Glutamatergic neuron (in vitro differentiated cells): ENCODE results near the gene OR5A2. TPM values are rescaled to one million over a fixed set of nuclear protein-coding genes. Genes with fewer than 3 reads are reported as not detected.

Experiments used
- DNase-seq: peaks from one replicate; pipeline ENCODE4 v3.0.0; 2022
- H3K27ac Mint-ChIP-seq: one replicate; pipeline ENCODE4 v1.8.0; 2020; ENCODE audit warnings: mild to moderate bottlenecking, mixed read lengths, inconsistent platforms; ENCODE audit not compliant: unreplicated experiment
- H3K27me3 Mint-ChIP-seq: one replicate; pipeline ENCODE4 v1.8.0; 2020; ENCODE audit warnings: mild to moderate bottlenecking, moderate library complexity, mixed read lengths, inconsistent platforms; ENCODE audit not compliant: unreplicated experiment
- H3K36me3 Mint-ChIP-seq: one replicate; pipeline ENCODE4 v1.8.0; 2020; ENCODE audit warnings: mild to moderate bottlenecking, mixed read lengths, inconsistent platforms; ENCODE audit not compliant: unreplicated experiment
- H3K4me1 Mint-ChIP-seq: one replicate; pipeline ENCODE4 v1.8.0; 2020; ENCODE audit warnings: mild to moderate bottlenecking, low read depth, mixed read lengths, inconsistent platforms; ENCODE audit not compliant: unreplicated experiment
- H3K4me3 Mint-ChIP-seq: one replicate; pipeline ENCODE4 v1.8.0; 2020; ENCODE audit warnings: mild to moderate bottlenecking, mixed read lengths, inconsistent platforms; ENCODE audit not compliant: unreplicated experiment
- H3K9me3 Mint-ChIP-seq: one replicate; pipeline ENCODE4 v1.8.0; 2020; ENCODE audit warnings: mild to moderate bottlenecking, moderate library complexity, mixed read lengths, inconsistent platforms; ENCODE audit not compliant: unreplicated experiment
- total RNA-seq: library from RNA; stranded (reverse); fragmentation: NEBNext Ultra II Directional; extraction: Animal tissue kit (Norgen Biotek cat#: 25700); gene quantifications from one replicate; pipeline ENCODE4 v1.2.1, GENCODE V29; 2021; ENCODE audit not compliant: unreplicated experiment
- TF ChIP-seq, protein P1 (sequence below): fragments of 200-600 bp; sonication (generic); IDR thresholded peaks from one replicate; pipeline ENCODE4 v1.5.0; 2021; ENCODE audit not compliant: partially characterized antibody, unreplicated experiment

The OR5A2 gene
- total RNA-seq, 1 donor from 2014 or later, result not detected

DNA sequence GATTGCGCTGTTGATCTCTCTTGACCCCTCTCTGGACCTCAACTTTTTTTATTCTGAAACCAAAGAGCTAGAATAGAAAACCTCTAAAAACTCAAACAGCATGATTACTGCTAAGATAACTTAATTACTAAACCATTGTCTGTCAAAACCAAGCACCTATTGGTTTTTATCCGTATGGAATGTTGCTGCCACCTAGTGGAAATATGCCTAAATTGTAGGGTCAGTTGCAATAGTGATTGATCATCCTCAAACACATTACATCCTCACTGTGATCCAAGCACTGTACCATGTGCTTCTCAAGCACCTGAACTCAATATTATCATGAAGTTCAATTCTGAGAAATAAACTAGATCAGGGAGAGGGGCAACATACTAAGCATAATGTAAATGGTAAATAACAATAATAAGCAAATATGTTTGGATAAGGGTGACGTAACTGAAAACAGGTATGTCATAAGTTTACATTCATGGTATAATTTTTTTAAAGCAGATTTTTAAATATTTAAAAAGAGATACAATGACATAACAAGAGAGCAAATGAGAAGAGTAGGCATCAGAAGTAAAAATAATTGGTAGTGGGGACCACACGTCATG lies 3.8 kb upstream of the OR5A2 start:
- peaks cover under 1% of the 10 kb centered on the region for H3K9me3 Mint-ChIP-seq
- peaks cover 14% of the 10 kb centered on the region for H3K4me1 Mint-ChIP-seq
- H3K36me3 Mint-ChIP-seq, result no peaks in the 10 kb centered on the region
- H3K4me3 Mint-ChIP-seq, result no peak overlapping the region
- no peak for DNase-seq
- no peaks in the 10 kb centered on the region for H3K27me3 Mint-ChIP-seq
- H3K27ac Mint-ChIP-seq, result no peak overlapping the region
- TF ChIP-seq, protein P1, sequence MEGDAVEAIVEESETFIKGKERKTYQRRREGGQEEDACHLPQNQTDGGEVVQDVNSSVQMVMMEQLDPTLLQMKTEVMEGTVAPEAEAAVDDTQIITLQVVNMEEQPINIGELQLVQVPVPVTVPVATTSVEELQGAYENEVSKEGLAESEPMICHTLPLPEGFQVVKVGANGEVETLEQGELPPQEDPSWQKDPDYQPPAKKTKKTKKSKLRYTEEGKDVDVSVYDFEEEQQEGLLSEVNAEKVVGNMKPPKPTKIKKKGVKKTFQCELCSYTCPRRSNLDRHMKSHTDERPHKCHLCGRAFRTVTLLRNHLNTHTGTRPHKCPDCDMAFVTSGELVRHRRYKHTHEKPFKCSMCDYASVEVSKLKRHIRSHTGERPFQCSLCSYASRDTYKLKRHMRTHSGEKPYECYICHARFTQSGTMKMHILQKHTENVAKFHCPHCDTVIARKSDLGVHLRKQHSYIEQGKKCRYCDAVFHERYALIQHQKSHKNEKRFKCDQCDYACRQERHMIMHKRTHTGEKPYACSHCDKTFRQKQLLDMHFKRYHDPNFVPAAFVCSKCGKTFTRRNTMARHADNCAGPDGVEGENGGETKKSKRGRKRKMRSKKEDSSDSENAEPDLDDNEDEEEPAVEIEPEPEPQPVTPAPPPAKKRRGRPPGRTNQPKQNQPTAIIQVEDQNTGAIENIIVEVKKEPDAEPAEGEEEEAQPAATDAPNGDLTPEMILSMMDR, result peak; percentile 91

DNA sequence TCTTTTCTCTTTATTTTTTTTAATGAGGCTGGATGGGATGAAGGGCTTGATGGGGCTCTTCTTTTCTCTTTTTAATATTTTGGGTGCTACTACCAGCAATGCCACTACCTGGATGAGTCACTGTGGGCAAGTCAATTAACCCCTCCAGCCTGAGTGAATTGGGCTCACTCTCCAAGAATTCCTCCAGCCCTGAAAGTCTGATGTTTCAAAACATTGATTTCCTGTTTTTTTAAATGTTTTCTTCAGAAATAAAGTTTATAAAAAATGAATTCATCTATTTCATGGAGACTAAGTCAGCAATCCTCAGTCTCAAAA lies 812 bp upstream of the OR5A2 start:
- peaks cover 18% of the 10 kb centered on the region for H3K4me1 Mint-ChIP-seq
- no peaks in the 10 kb centered on the region for H3K36me3 Mint-ChIP-seq
- peaks cover 8% of the 10 kb centered on the region for H3K9me3 Mint-ChIP-seq
- no peaks in the 10 kb centered on the region for H3K27me3 Mint-ChIP-seq
- TF ChIP-seq, protein P1, result no peak
- no peak for DNase-seq
- no peak overlapping the region for H3K27ac Mint-ChIP-seq
- H3K4me3 Mint-ChIP-seq, result no peak overlapping the region

DNA sequence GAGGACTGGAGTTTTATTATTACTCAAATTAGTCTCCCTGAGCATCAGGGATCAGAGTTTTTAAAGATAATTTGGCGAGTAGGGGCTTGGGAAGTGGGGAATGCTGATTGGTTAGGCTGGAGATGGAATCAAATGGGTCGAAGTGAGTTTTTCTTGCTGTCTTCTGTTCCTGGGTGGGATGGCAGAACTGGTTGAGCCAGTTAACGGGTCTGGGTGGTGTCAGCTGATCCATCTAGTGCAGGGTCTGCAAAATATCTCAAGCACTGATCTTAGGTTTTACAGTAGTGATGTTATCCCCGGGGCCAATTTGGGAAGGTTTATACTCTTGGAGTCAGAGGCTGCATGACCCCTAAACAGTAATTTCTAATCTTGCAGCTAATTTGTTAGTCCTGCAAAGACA lies 1.1 kb downstream of the OR5A2 start:
- Mint-ChIP-seq H3K36me3 (no peaks in the 10 kb centered on the region), H3K4me3 (peak overlapping the region; percentile 2), H3K4me1 (peaks cover 18% of the 10 kb centered on the region), H3K27me3 (no peaks in the 10 kb centered on the region), H3K9me3 (peaks cover 8% of the 10 kb centered on the region), H3K27ac (no peak overlapping the region)
- TF ChIP-seq, protein P1, result no peak
- DNase-seq, result no peak

DNA sequence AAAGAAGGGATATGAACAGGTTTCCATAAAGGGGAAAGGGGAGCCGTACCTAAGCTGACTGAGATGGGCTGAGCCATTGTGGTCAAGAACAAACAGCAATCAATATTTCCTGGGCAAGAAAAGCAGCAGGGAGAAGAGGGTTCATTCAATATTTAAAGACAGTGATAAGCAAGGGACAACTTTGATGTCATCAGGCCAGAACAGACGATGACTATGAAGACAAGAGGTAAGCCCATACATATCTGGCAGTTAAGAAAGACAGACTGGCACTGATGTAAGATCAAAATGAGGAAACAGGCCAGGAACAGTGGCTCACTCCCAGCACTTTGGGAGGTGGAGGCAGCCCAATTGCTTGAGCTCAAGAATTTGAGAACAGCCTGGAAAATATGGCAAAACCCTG lies 2.4 kb downstream of the OR5A2 start:
- Mint-ChIP-seq H3K9me3 (peaks cover 8% of the 10 kb centered on the region), H3K27ac (no peak overlapping the region), H3K4me3 (peak overlapping the region; percentile 26), H3K27me3 (no peaks in the 10 kb centered on the region), H3K4me1 (peaks cover 18% of the 10 kb centered on the region), H3K36me3 (no peaks in the 10 kb centered on the region)
- DNase-seq, result no peak
- TF ChIP-seq, protein P1, result no peak

DNA sequence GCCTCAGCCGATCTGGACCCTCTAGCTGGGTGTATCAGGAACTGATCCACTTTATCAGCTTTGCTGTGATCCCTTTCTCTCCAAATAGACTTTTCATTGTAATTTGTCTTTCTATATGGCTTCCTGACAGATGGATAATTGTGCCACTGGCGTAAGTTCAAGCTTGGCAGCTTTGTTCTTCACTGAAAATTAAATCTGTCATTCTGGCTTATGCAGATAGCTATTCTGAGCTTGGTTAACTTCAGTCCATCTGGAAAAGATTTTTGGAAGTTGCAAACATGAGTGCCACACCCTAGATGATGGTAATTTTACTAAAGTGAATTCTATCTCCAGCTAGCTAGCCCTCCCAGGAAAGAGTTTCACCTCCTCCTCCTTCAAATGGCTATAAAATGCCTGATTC lies 8.1 kb downstream of the OR5A2 start:
- no peak overlapping the region for H3K4me3 Mint-ChIP-seq
- no peaks in the 10 kb centered on the region for H3K9me3 Mint-ChIP-seq
- TF ChIP-seq, protein P1, result no peak
- DNase-seq, result no peak
- H3K36me3 Mint-ChIP-seq, result no peaks in the 10 kb centered on the region
- no peak overlapping the region for H3K27ac Mint-ChIP-seq
- peaks cover 5% of the 10 kb centered on the region for H3K4me1 Mint-ChIP-seq
- no peaks in the 10 kb centered on the region for H3K27me3 Mint-ChIP-seq
